ENCODE data around the gene BTBD9. TPM values are rescaled to one million over a fixed set of nuclear protein-coding genes. Genes with fewer than 3 reads are reported as not detected.

Gene BTBD9
- total RNA-seq, 4 donors from 2014 or later, result 11.7 to 17.7 (median 14.1) TPM

GRCh38 chr6:38345586-38345985 is 294.1 kb downstream of the BTBD9 start:
- TF ChIP-seq, protein P1, sequence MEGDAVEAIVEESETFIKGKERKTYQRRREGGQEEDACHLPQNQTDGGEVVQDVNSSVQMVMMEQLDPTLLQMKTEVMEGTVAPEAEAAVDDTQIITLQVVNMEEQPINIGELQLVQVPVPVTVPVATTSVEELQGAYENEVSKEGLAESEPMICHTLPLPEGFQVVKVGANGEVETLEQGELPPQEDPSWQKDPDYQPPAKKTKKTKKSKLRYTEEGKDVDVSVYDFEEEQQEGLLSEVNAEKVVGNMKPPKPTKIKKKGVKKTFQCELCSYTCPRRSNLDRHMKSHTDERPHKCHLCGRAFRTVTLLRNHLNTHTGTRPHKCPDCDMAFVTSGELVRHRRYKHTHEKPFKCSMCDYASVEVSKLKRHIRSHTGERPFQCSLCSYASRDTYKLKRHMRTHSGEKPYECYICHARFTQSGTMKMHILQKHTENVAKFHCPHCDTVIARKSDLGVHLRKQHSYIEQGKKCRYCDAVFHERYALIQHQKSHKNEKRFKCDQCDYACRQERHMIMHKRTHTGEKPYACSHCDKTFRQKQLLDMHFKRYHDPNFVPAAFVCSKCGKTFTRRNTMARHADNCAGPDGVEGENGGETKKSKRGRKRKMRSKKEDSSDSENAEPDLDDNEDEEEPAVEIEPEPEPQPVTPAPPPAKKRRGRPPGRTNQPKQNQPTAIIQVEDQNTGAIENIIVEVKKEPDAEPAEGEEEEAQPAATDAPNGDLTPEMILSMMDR (IDR thresholded peaks at IDR 0.05; ENCODE audit: low read depth), result no peak

- TF ChIP-seq, protein P1 (IDR thresholded peaks at IDR 0.05; ENCODE audit: low read depth), result no peak
These were observed 298.2 kb downstream of the BTBD9 start for GRCh38 chr6:38341496-38341895.

GRCh38 chr6:38339914-38340313 is 299.8 kb downstream of the BTBD9 start:
- TF ChIP-seq, protein P1 (IDR thresholded peaks at IDR 0.05; ENCODE audit: low read depth), result no peak

GRCh38 chr6:38337819-38338465 is 301.8 kb downstream of the BTBD9 start:
- TF ChIP-seq, protein P1 (IDR thresholded peaks at IDR 0.05; ENCODE audit: low read depth), result no peak

- TF ChIP-seq, protein P1 (IDR thresholded peaks at IDR 0.05; ENCODE audit: low read depth), result no peak
These were observed 302.8 kb downstream of the BTBD9 start for GRCh38 chr6:38336922-38337321.

DNA sequence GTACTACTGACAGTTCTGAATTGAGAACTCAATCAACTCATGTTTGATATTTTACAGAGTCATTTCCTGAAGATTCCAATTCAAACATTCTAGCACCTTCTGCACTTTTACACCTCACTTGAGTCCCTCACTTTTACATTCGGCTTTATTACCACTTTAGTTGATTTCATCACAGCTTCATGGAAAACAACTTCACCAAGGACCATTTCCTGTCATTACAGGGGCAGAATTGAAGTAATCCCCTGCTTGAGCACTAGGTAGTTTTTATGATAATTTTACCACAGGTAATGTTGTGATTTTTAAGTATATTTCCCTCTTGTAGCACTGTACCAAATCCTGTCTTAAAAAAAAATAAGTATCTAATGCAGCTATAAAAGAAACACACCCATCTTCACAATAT is 312.9 kb downstream of the BTBD9 start:
- TF ChIP-seq, protein P1 (IDR thresholded peaks at IDR 0.05; ENCODE audit: low read depth), result no peak

GRCh38 chr6:38323216-38323615 is 316.5 kb downstream of the BTBD9 start:
- TF ChIP-seq, protein P1 (IDR thresholded peaks at IDR 0.05; ENCODE audit: low read depth), result no peak
